Left lobe of liver (tissue), 2 donors: ENCODE data around the gene CDKN1A. TPM values are rescaled to one million over a fixed set of nuclear protein-coding genes. Genes with fewer than 3 reads are reported as not detected.
A peak's percentile ranks its signal among the peaks of the same experiment; 100 is the strongest.

ENCODE experiments used
- ATAC-seq: fragments of 200-7000 bp; cut with Tn5 transposase; one replicate; pipeline ENCODE4 v1.9.1; 2020; ENCODE audit warnings: mild to moderate bottlenecking, moderate library complexity
- DNase-seq: peaks from one replicate; pipeline ENCODE4 v3.0.0-alpha.2; 2020; ENCODE audit warnings: low spot score
- total RNA-seq: library from RNA; stranded (reverse); gene quantifications from one replicate; pipeline ENCODE4 v1.2.1, GENCODE V29; 2021
- donor health status: DM: no; HTN: no; CAD: no; lungs with moderate emphysema.
- donor health status: DM: no; HTN: yes; CAD: no.

The CDKN1A gene
- total RNA-seq, 1 donor from 2014 or later, result 32.6 TPM

DNA sequence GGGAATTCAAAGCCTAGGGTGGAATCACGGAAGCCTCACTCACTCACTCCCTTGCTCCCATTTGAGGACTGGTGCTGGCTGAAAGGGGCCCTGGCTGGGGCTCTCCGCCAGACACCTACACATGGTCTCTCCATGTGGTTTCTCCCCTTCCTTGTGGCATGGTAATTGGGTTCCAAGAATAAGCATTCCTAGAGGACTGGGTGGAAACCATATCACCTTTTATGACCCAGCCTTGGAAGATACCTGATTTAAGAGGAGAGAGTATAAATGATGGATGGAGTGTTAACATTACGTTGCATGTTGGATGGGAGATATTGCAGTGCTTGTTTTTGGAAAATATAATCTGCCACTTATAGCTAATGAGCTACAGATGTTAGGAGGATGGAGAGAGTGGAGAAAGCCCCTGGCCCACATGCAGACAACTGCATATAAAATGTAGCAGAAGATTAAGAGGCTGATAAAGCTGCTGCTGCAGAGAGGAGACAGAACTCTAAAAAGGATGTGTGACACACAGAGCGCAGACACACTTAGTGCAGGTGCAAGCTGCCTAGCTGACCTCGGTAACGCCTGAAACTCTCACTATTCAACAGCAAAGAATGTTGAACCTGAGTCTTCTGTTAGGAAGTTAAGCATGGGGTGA is 23.3 kb upstream of the CDKN1A start:
- DNase-seq (no peak), ATAC-seq (no peak)

GRCh38 chr6:36656441-36656840 is 22.1 kb upstream of the CDKN1A start:
- DNase-seq (no peak), ATAC-seq (no peak)

- no peak for DNase-seq
- no peak for ATAC-seq
Measured at GRCh38 chr6:36657271-36657670, 21.2 kb upstream of the CDKN1A start.

DNA sequence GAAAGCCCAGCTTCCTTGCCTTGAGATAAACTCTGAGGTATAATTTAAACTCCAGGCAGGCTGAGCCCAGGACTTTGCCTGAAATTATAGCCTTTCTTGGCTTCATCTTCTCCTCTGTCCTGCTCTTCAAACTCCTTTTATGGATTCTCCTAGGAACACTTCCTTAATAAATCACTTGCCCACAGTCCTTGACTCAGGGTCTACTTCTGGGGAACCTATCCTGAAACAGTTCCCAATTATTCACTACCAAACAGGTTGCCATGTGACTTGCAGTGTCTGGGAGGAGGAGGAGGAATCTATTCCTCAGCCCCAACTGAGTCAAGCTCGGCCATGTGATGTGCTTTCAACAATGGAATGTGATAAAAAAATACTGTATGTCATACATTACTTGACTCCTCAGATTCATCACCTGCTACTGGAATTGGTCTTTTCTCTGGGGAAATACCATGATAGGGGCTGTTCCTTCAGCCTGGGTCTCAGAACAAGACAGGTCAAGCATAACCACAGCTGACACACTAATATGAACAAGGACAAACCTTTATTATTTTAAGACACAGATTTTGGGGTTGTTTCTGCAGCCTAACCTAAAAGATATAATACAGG is 20.5 kb upstream of the CDKN1A start:
- DNase-seq (no peak), ATAC-seq (no peak)

DNA sequence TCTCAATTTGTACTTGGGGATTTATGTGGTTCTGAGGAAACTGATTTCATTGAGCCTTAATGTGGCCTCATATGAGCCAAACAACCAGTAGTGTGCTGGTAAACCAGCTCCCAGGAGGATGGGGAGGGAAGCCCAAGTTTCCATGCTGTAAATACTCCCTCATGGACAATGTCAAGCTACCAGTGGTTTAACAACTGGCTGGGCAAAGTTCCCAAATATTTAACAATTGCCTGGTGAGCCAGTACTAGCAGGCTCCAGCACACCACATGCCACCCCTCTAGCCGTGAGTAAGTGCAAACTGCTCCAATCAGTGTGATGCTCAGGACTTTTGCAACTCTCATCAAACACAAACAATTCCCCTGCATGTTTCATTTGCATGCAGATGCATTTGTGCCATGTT is 19.2 kb upstream of the CDKN1A start:
- DNase-seq (no peak), ATAC-seq (no peak)

GRCh38 chr6:36660771-36661471 is 17.6 kb upstream of the CDKN1A start:
- ATAC-seq (peak; percentile 86), DNase-seq (peak; percentile 79)

- ATAC-seq (no peak), DNase-seq (no peak)
Measured at GRCh38 chr6:36662380-36662779, 16.1 kb upstream of the CDKN1A start.

- DNase-seq (no peak), ATAC-seq (peak; percentile 70)
Measured at GRCh38 chr6:36662827-36663256, 15.7 kb upstream of the CDKN1A start.

DNA sequence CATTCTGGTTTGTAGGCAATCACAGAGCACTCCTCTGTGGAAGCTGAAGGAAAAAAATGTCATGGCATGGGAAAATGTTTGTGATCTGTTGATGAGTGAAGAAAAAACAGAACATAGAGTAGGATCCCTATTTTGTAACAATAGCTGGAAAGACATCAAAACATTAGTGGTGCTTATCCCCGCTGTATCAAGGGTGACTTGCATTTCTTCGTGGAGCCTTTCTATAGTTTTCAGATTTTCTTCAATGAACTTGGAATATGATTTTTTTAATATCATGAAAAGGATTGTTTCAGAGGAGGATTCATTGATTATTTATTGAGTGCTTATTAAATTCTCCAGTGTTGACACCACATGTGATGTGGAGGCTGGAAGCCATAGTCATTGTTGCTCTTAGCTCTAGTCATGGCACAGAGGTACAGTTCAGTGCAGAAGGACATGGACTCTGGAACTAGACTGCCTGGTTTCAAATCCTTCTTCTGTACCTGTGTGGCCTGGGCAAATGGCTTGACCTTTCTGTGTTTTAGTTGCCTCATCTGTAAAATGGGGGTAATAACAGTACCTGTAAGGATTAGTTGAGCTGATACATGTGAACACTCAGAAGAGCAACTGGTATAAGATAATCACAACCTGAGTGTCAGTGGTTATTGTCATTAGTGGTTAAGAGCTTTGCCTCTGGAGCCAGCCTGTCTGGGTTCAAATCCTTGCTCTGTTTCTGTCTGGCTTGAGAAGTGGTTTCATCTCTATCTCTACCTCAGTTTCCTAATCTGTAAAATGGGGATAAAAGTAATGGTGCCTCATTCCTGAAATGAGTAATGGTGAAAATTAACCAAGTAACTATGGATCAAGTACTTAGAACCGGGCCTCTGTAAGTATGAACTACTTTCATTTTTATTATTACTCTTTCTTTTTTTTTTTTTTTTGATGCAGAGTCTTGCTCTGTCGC is 14.7 kb upstream of the CDKN1A start:
- DNase-seq, result no peak
- no peak for ATAC-seq

- DNase-seq, result no peak
Measured at GRCh38 chr6:36665180-36665579, 13.3 kb upstream of the CDKN1A start.

DNA sequence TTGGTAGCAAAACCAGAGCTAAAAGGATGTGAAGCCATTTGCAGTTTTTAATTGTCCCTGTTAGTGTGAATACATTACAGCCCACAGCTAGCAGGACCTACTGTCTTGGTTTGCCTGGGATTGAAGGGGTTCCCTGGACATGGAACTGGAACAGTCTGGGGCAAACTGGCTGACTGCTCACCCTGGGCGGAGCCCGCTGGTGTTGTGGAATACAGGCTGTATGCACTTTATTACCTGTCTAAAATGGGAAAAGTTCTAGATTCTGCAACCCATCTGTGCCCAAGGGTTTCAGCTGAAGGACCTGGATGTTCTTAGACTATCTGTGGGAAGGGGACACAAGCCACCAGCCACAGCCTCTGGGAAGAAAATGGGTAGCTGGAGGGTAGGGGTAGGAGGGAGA is 12.2 kb upstream of the CDKN1A start:
- ATAC-seq (no peak), DNase-seq (no peak)

More at GRCh38 chr6:36665180-36665579, 13.3 kb upstream of the CDKN1A start:
- no peak for ATAC-seq

DNA sequence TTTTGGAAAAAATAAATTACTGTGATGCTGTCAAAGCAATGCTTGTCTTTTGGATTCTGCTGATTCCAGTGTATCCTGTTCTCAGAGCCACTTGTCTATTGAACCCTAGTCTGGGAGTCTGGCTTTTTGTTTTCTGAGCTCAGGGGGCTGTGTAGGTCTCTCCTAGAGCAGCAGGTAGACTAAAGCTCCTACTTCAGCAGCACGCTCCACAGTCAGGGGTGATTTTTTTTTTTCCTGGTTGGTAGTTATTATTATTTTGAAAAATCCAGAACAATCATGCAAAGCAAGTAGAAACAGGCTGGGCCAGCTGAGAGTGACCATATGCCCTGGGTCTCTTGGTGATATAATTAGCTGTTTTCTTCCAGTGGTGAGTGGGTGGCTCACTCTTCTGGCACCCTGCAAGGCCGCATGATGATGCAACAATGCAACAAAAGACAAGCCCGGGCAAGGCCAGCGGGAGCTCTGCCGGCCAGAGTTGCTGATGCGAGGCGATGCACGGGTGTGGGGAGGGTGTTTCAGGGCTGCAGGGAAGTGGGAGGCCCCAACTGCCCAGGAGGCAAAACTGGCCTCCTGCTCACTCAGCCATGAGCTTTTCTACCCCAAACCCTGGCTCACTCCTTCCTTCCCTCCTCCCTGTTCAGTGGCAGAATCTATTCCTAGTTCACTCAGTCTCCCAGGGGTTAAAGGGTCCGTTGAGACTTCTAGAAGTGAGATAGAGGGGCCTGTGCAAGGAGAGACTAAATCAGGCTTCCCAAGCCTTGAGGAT is 11.5 kb upstream of the CDKN1A start:
- DNase-seq (peak; percentile 66), ATAC-seq (peak; percentile 79)

DNA sequence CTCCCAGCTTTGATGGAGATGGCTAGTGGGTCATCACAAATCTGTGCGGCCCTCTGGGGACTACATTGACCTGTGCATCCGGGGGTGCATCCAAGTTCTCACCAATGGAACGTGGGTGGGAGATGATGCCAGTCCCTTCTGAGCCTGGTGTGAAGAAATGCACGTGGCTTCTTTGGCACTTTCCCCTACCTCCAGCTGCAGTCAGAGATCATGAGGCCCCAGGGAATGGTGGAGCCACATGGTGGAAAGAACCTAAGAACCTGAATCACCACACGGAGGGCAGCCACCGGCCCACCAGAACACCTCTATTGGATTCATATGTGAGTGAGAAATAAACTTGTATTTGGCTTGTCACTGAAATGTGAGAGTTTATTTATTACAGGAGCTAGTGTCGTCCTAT is 9.9 kb upstream of the CDKN1A start:
- ATAC-seq (no peak), DNase-seq (no peak)

- ATAC-seq (no peak), DNase-seq (no peak)
Measured at GRCh38 chr6:36669002-36669401, 9.5 kb upstream of the CDKN1A start.

DNA sequence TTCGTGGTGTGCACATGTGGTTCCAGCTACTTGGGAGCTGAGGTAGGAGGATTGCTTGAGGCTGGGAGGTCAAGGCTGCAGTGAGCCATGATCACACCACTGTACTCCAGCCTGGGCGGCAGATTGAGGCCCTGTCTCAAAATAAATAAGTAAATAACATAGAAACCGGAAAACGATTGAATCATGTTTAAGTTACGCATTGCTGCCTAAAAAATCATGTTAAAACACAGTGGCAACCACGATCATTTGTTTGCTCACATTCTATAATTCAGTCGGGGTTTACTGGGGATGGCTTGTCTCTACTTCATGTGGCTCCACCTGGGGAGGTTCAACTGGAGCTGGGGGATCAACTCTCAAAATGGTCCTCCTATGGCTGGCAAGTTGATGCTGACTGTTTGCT is 8.2 kb upstream of the CDKN1A start:
- DNase-seq (no peak), ATAC-seq (no peak)

DNA sequence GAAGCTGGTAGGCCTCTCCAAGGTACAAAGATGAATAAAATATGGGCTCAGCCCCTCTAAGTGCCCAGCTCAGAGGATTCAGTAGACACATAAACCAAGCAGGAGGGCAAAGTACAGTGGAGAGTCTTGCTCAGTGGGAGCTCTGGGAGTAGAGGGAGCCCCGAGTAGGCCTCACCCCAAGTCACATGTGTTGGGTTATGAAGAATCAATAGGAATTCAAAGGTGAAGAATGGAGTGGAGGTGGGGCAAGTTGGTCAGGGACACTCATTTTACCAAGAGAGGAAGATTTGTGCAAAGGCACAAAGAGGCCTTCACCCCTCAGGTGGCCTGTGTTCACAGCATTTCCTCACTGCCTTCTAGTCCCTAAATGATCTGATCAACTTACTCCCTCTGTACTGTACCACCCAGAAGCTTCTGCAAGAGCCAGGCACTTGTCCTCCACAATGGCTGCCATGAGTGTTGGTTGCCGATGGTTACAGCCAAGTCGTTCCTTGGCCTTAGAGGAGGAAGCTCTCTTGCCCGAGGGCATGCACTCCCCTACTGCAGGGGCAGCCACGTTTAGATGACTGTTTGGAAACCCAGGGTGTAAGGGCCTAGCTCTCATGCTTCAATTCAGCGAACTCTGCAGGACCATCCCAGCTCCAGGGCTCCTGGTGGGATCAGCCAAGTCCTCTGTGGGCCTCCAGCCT is 6.7 kb upstream of the CDKN1A start:
- ATAC-seq (no peak), DNase-seq (no peak)

DNA sequence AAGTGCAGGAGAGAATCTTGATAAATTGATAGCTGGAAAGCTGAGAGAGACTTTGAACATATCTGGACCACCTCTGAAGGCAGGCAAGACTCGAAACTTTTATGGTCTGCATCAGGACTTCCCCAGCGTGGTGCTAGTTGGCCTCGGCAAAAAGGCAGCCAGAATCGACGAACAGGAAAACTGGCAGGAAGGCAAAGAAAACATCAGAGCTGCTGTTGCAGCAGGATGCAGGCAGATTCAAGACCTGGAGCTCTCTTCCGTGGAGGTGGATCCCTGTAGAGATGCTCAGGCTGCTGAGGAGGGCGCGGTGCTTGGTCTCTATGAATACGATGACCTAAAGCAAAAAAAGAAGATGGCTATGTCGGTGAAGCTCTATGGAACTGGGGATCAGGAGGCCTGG is 4.6 kb upstream of the CDKN1A start:
- no peak for ATAC-seq
- DNase-seq, result no peak

DNA sequence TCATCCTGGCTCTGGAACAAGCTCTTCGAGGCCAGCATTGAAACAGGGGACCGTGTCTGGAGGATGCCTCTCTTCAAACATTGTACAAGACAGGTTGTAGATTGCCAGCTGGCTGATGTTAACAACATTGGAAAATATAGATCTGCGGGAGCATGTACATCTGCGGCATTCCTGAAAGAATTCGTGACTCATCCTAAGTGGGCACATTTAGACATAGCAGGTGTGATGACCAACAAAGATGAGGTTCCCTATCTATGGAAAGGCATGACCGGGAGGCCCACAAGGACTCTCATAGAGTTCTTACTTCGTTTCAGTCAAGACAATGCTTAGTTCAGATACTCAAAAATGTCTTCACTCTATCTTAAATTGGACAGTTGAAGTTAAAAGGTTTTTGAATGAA is 3.6 kb upstream of the CDKN1A start:
- DNase-seq, result no peak
- no peak for ATAC-seq

DNA sequence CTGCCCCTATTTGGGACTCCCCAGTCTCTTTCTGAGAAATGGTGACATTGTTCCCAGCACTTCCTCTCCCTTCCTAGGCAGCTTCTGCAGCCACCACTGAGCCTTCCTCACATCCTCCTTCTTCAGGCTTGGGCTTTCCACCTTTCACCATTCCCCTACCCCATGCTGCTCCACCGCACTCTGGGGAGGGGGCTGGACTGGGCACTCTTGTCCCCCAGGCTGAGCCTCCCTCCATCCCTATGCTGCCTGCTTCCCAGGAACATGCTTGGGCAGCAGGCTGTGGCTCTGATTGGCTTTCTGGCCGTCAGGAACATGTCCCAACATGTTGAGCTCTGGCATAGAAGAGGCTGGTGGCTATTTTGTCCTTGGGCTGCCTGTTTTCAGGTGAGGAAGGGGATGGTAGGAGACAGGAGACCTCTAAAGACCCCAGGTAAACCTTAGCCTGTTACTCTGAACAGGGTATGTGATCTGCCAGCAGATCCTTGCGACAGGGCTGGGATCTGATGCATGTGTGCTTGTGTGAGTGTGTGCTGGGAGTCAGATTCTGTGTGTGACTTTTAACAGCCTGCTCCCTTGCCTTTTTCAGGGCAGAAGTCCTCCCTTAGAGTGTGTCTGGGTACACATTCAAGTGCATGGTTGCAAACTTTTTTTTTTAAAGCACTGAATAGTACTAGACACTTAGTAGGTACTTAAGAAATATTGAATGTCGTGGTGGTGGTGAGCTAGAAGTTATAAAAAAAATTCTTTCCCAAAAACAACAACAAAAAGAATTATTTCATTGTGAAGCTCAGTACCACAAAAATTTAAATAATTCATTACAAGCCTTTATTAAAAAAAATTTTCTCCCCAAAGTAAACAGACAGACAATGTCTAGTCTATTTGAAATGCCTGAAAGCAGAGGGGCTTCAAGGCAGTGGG is 2.1 kb upstream of the CDKN1A start:
- no peak for DNase-seq
- ATAC-seq, result no peak
